ENCODE measurements around the gene NEDD8.

The NEDD8 gene

GRCh38 chr14:24198814-24199524 lies 33.2 kb downstream of the NEDD8 start:
- DNase-seq: no peak

- no peak for DNase-seq
Measured at GRCh38 chr14:24197056-24197450, 35.1 kb downstream of the NEDD8 start.

GRCh38 chr14:24196071-24197055 lies 35.8 kb downstream of the NEDD8 start:
- no peak for DNase-seq

- peak; percentile 38 to 88 (median 74) for DNase-seq
Measured at GRCh38 chr14:24195186-24196070, 36.7 kb downstream of the NEDD8 start, which contains the start of gene TM9SF1. TSS of gene TM9SF1 (minus strand) at chr14:24195441. CDS start at chr14:24195019, 422 bp downstream.

- no peak for DNase-seq
Measured at GRCh38 chr14:24194873-24195185, 37.3 kb downstream of the NEDD8 start.

- DNase-seq: no peak
Measured at GRCh38 chr14:24194186-24194872, 37.8 kb downstream of the NEDD8 start.

- DNase-seq: no peak
Measured at GRCh38 chr14:24192933-24193332, 39.2 kb downstream of the NEDD8 start.

- no peak for DNase-seq
Measured at GRCh38 chr14:24190416-24190815, 41.8 kb downstream of the NEDD8 start.

GRCh38 chr14:24189460-24189859 lies 42.7 kb downstream of the NEDD8 start:
- no peak for DNase-seq

- DNase-seq: no peak
Measured at GRCh38 chr14:24189059-24189375, 43.1 kb downstream of the NEDD8 start.

GRCh38 chr14:24188251-24189058 lies 43.7 kb downstream of the NEDD8 start, which contains the start of gene IPO4:
TSS of gene IPO4 (minus strand) at chr14:24188816. CDS start at chr14:24188787, 29 bp downstream.
- peak; percentile 59 to 97 (median 93) for DNase-seq

GRCh38 chr14:24187539-24187915 lies 44.6 kb downstream of the NEDD8 start:
- no peak for DNase-seq

GRCh38 chr14:24186831-24187538 lies 45.2 kb downstream of the NEDD8 start:
- no peak for DNase-seq

GRCh38 chr14:24185741-24186140 lies 46.4 kb downstream of the NEDD8 start:
- no peak for DNase-seq

- DNase-seq: no peak
Measured at GRCh38 chr14:24185026-24185425, 47.1 kb downstream of the NEDD8 start.

GRCh38 chr14:24184104-24184970 lies 47.8 kb downstream of the NEDD8 start:
- no peak for DNase-seq

GRCh38 chr14:24183014-24183481 lies 49.1 kb downstream of the NEDD8 start:
- no peak for DNase-seq

All from nucleus accumbens (tissue), 56 donors.